ENCODE measurements around the gene TIMP3. TPM values are rescaled to one million over a fixed set of nuclear protein-coding genes. Genes with fewer than 3 reads are reported as not detected.

Gene TIMP3
- total RNA-seq, 1 experiment from 2014 or later = 3.3 TPM

DNA sequence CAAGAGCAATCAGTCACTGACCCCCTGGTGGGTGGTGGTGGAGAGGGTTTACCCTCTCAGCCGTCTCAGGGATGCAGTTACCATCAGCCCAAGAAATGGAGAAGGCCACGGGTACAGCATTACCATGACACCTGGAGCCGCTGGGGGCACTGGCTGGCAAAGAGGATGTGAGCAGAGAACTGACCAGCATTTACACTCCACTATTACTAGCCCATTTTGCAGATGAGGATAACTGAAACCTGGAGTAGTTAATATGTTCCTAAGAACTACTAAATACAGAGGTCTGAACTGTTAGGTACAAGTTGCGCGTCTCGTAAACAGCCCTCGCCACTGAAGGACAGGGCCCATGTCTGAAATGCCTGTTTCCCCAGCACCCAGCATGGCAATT, 79.0 kb downstream of the TIMP3 start:
- ATAC-seq = no peak
- H3K27ac Mint-ChIP-seq = no peak overlapping the region
- CTCF ChIA-PET = no interaction called here

DNA sequence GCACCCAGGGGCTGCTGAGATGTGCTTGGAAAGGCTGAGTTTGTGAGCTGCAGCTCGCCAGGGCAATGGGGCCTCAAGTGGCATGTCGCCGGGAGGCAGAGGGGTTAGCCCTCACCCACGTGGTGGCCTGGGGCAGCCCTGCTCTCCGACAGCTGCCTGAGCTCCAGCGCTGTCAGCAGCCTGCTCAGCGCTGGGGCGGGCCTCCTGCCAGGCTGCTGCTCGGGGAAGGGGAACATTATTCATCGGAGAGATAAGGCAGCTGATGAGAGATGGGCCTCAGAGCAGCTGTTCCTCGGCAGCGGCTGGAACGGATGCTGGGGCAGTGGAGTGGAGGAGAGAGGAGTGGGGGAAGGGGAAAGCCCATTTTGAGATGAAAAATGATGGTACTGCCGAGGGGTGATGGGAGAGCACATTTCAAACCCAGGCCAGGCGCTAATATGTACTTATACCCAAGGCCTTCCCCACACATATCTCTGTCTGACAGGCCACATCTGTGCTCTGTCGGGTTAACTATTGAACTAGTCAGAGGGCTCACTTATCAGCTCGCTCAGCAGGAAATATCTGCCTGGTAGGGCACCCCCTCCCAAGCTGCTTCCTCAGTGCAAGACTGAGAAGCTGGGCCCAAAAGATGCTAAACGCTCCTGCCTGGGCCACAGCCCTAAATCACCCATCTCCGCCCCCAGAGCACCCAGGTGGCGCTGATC, 79.5 kb downstream of the TIMP3 start:
- peak; percentile 38; the same call in 1 of the 2 replicates for ATAC-seq
- ChIA-PET CTCF (interaction anchor here (0.8 to 1.2 kb wide), 2 partner anchors 105 to 349 kb away, joined by 3 read pairs; no protein-coding TSS in a partner anchor), POLR2A (interaction anchor here (0.7 kb wide), 1 partner anchor 363 kb away, joined by 4 read pairs; no protein-coding TSS in a partner anchor)
- H3K36me3 Mint-ChIP-seq = no peaks in the 10 kb centered on the region
- no peaks in the 10 kb centered on the region for H3K27me3 Mint-ChIP-seq (ENCODE audit: low read depth)
- no peak for DNase-seq (ENCODE audit: low spot score)
- H3K4me1 Mint-ChIP-seq = peaks cover 4% of the 10 kb centered on the region; the same call in 1 of the 2 replicates
- no peaks in the 10 kb centered on the region for H3K9me3 Mint-ChIP-seq
- H3K4me3 Mint-ChIP-seq = no peak overlapping the region
- no peak overlapping the region for H3K27ac Mint-ChIP-seq
- TF ChIP-seq, protein P1, sequence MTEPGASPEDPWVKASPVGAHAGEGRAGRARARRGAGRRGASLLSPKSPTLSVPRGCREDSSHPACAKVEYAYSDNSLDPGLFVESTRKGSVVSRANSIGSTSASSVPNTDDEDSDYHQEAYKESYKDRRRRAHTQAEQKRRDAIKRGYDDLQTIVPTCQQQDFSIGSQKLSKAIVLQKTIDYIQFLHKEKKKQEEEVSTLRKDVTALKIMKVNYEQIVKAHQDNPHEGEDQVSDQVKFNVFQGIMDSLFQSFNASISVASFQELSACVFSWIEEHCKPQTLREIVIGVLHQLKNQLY (CRISPR knock-in tag; IDR thresholded peaks at IDR 0.05) = no peak
- TF ChIP-seq ZNF423 (CRISPR knock-in tag; IDR thresholded peaks at IDR 0.05) = no peak
- TF ChIP-seq HMGA2 (CRISPR knock-in tag; IDR thresholded peaks at IDR 0.05) = no peak
- TF ChIP-seq, protein P2, sequence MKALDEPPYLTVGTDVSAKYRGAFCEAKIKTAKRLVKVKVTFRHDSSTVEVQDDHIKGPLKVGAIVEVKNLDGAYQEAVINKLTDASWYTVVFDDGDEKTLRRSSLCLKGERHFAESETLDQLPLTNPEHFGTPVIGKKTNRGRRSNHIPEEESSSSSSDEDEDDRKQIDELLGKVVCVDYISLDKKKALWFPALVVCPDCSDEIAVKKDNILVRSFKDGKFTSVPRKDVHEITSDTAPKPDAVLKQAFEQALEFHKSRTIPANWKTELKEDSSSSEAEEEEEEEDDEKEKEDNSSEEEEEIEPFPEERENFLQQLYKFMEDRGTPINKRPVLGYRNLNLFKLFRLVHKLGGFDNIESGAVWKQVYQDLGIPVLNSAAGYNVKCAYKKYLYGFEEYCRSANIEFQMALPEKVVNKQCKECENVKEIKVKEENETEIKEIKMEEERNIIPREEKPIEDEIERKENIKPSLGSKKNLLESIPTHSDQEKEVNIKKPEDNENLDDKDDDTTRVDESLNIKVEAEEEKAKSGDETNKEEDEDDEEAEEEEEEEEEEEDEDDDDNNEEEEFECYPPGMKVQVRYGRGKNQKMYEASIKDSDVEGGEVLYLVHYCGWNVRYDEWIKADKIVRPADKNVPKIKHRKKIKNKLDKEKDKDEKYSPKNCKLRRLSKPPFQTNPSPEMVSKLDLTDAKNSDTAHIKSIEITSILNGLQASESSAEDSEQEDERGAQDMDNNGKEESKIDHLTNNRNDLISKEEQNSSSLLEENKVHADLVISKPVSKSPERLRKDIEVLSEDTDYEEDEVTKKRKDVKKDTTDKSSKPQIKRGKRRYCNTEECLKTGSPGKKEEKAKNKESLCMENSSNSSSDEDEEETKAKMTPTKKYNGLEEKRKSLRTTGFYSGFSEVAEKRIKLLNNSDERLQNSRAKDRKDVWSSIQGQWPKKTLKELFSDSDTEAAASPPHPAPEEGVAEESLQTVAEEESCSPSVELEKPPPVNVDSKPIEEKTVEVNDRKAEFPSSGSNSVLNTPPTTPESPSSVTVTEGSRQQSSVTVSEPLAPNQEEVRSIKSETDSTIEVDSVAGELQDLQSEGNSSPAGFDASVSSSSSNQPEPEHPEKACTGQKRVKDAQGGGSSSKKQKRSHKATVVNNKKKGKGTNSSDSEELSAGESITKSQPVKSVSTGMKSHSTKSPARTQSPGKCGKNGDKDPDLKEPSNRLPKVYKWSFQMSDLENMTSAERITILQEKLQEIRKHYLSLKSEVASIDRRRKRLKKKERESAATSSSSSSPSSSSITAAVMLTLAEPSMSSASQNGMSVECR (CRISPR knock-in tag; IDR thresholded peaks at IDR 0.05; ENCODE audit: borderline replicate concordance) = no peak
- TF ChIP-seq NFE2L1 (CRISPR knock-in tag; IDR thresholded peaks at IDR 0.05) = no peak
- TF ChIP-seq, protein P3, sequence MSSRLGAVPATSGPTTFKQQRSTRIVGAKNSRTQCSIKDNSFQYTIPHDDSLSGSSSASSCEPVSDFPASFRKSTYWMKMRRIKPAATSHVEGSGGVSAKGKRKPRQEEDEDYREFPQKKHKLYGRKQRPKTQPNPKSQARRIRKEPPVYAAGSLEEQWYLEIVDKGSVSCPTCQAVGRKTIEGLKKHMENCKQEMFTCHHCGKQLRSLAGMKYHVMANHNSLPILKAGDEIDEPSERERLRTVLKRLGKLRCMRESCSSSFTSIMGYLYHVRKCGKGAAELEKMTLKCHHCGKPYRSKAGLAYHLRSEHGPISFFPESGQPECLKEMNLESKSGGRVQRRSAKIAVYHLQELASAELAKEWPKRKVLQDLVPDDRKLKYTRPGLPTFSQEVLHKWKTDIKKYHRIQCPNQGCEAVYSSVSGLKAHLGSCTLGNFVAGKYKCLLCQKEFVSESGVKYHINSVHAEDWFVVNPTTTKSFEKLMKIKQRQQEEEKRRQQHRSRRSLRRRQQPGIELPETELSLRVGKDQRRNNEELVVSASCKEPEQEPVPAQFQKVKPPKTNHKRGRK (CRISPR knock-in tag; IDR thresholded peaks at IDR 0.05; ENCODE audit: borderline replicate concordance) = no peak

More for the DNA sequence above, 79.0 kb downstream of the TIMP3 start:
- no peaks in the 10 kb centered on the region for H3K27me3 Mint-ChIP-seq (ENCODE audit: low read depth)
- H3K4me1 Mint-ChIP-seq = peaks cover 4% of the 10 kb centered on the region; the same call in 1 of the 2 replicates
- POLR2A ChIA-PET = no interaction called here
- no peak for DNase-seq (ENCODE audit: low spot score)
- H3K9me3 Mint-ChIP-seq = no peaks in the 10 kb centered on the region
- no peaks in the 10 kb centered on the region for H3K36me3 Mint-ChIP-seq
- TF ChIP-seq ETV6 (CRISPR knock-in tag; IDR thresholded peaks at IDR 0.05) (no peak), ZNF416 (CRISPR knock-in tag; IDR thresholded peaks at IDR 0.05) (no peak), JUN (CRISPR knock-in tag; IDR thresholded peaks at IDR 0.05) (no peak), ESRRA (CRISPR knock-in tag; IDR thresholded peaks at IDR 0.05; ENCODE audit: borderline replicate concordance) (no peak)
- TF ChIP-seq, protein P4, sequence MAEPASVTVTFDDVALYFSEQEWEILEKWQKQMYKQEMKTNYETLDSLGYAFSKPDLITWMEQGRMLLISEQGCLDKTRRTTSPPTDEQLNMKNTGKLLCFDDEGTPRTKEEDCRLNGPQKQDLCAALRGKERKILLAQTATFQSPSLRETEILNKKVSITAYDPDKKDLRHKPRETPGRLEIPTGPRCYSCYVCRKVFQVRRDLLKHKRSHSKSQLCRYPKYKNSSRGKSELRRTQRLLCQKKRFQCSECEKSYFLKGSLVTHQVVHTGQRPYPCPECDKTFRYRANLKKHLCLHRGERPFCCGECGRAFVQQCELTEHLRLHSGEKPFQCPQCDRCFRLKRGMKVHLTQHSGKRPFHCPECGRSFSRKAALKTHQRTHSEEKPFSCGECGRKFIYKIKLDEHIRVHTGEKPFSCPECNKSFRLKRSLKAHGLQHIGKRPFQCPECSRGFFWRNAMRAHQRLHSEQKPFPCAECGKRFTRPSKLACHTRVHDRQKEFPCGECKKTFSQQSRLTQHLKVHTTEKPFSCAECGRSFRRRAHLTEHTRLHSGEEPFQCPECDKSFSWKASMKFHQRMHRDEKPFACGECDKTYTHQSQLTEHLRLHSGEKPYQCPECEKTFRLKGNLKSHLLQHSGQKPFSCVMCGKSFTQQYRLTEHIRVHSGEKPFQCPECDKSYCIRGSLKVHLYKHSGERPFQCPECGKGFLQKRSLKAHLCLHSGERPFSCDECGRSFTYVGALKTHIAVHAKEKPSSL (CRISPR knock-in tag; conservative IDR thresholded peaks at IDR 0.05) = no peak
- TF ChIP-seq, protein P5, sequence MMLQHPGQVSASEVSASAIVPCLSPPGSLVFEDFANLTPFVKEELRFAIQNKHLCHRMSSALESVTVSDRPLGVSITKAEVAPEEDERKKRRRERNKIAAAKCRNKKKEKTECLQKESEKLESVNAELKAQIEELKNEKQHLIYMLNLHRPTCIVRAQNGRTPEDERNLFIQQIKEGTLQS (CRISPR knock-in tag; conservative IDR thresholded peaks at IDR 0.05) = no peak
- TF ChIP-seq, protein P6, sequence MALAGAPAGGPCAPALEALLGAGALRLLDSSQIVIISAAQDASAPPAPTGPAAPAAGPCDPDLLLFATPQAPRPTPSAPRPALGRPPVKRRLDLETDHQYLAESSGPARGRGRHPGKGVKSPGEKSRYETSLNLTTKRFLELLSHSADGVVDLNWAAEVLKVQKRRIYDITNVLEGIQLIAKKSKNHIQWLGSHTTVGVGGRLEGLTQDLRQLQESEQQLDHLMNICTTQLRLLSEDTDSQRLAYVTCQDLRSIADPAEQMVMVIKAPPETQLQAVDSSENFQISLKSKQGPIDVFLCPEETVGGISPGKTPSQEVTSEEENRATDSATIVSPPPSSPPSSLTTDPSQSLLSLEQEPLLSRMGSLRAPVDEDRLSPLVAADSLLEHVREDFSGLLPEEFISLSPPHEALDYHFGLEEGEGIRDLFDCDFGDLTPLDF (CRISPR knock-in tag; IDR thresholded peaks at IDR 0.05) = no peak
- TF ChIP-seq, protein P7, sequence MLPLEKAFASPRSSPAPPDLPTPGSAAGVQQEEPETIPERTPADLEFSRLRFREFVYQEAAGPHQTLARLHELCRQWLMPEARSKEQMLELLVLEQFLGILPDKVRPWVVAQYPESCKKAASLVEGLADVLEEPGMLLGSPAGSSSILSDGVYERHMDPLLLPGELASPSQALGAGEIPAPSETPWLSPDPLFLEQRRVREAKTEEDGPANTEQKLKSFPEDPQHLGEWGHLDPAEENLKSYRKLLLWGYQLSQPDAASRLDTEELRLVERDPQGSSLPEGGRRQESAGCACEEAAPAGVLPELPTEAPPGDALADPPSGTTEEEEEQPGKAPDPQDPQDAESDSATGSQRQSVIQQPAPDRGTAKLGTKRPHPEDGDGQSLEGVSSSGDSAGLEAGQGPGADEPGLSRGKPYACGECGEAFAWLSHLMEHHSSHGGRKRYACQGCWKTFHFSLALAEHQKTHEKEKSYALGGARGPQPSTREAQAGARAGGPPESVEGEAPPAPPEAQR (CRISPR knock-in tag; IDR thresholded peaks at IDR 0.05) = no peak
- TF ChIP-seq, protein P8, sequence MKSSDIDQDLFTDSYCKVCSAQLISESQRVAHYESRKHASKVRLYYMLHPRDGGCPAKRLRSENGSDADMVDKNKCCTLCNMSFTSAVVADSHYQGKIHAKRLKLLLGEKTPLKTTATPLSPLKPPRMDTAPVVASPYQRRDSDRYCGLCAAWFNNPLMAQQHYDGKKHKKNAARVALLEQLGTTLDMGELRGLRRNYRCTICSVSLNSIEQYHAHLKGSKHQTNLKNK (CRISPR knock-in tag; IDR thresholded peaks at IDR 0.05) = no peak
- TF ChIP-seq, protein P9, sequence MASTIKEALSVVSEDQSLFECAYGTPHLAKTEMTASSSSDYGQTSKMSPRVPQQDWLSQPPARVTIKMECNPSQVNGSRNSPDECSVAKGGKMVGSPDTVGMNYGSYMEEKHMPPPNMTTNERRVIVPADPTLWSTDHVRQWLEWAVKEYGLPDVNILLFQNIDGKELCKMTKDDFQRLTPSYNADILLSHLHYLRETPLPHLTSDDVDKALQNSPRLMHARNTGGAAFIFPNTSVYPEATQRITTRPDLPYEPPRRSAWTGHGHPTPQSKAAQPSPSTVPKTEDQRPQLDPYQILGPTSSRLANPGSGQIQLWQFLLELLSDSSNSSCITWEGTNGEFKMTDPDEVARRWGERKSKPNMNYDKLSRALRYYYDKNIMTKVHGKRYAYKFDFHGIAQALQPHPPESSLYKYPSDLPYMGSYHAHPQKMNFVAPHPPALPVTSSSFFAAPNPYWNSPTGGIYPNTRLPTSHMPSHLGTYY (CRISPR knock-in tag; IDR thresholded peaks at IDR 0.05) = no peak
- no peak overlapping the region for H3K4me3 Mint-ChIP-seq
